ENCODE results near the gene LRRFIP1. TPM values are rescaled to one million over a fixed set of nuclear protein-coding genes. Genes with fewer than 3 reads are reported as not detected.

Gene LRRFIP1
- polyA plus RNA-seq, 1 of the 3 experiments (the other 2 are of a cell fraction) = 47.3 TPM

- H3K4me2 ChIP-seq = no peak overlapping the region
- no peaks in the 10 kb centered on the region for H3K9me3 ChIP-seq
- ChIA-PET CTCF (interaction anchor here (0.9 to 2.0 kb wide), 3 partner anchors 11 to 52 kb away, joined by 3 to 4 read pairs (median 3); no protein-coding TSS in a partner anchor), POLR2A (no interaction called here)
- no peak overlapping the region for H3K9ac ChIP-seq
- H3F3A ChIP-seq (replicated peaks; ENCODE audit: insufficient read depth) = peaks cover 5% of the 10 kb centered on the region
- H3K79me2 ChIP-seq (ENCODE audit: insufficient read depth) = peaks cover 16% of the 10 kb centered on the region
- peaks cover 8 to 14% of the 10 kb centered on the region in 2 experiments; a peak in 3 of 4 replicates for H3K4me1 ChIP-seq (ENCODE audit: control insufficient read depth in 1 of 2, insufficient read depth in 2 of 2, low read depth in 1 of 2, low read length in 1 of 2)
- no peak overlapping the region for H3K27ac ChIP-seq (ENCODE audit: low read depth in 2 of 2, low read length in 1 of 2)
- no peak for TF ChIP-seq NFIC (IDR thresholded peaks at IDR 0.05; ENCODE audit: borderline replicate concordance)
- TF ChIP-seq CHD2 (IDR thresholded peaks at IDR 0.05; ENCODE audit: low read length, partially characterized antibody) = no peak
- TF ChIP-seq NRF1 (IDR thresholded peaks at IDR 0.05; ENCODE audit: low read depth, low read length) = no peak
- no peak for TF ChIP-seq RCOR1 (IDR thresholded peaks at IDR 0.05; ENCODE audit: low read length)
- no peak for TF ChIP-seq MAX (IDR thresholded peaks at IDR 0.05; ENCODE audit: low read depth)
- TF ChIP-seq RXRA (IDR thresholded peaks at IDR 0.05; ENCODE audit: borderline replicate concordance, low read depth) = no peak
- TF ChIP-seq YY1 (IDR thresholded peaks at IDR 0.05; ENCODE audit: low read depth) = no peak
- no peak for TF ChIP-seq GATA2 (CRISPR knock-in tag; IDR thresholded peaks at IDR 0.05)
- no peak for TF ChIP-seq EP300 (IDR thresholded peaks at IDR 0.05; ENCODE audit: borderline replicate concordance in 1 of 2, low read depth in 1 of 2, low read length in 1 of 2)
- no peak for TF ChIP-seq SMC3 (IDR thresholded peaks at IDR 0.05; ENCODE audit: low read depth, low read length)
- TF ChIP-seq CTCF (IDR thresholded peaks at IDR 0.05) = no peak
- no peak for TF ChIP-seq TEAD4 (IDR thresholded peaks at IDR 0.05; ENCODE audit: borderline replicate concordance, insufficient read depth)
- TF ChIP-seq EZH2phosphoT487 (IDR thresholded peaks at IDR 0.05; ENCODE audit: borderline replicate concordance, low read depth) = no peak
- no peak for TF ChIP-seq POLR2AphosphoS5 (IDR thresholded peaks at IDR 0.05; ENCODE audit: low read depth, low read length)
- no peak for TF ChIP-seq FOXM1 (IDR thresholded peaks at IDR 0.05; ENCODE audit: low read depth)
- no peak for TF ChIP-seq MEF2A (IDR thresholded peaks at IDR 0.05; ENCODE audit: borderline replicate concordance, low read depth)
- TF ChIP-seq SIN3A (IDR thresholded peaks at IDR 0.05; ENCODE audit: borderline replicate concordance, low read depth, low read length) = no peak
- TF ChIP-seq PBX3 (IDR thresholded peaks at IDR 0.05) = no peak
- no peak for TF ChIP-seq USF1 (IDR thresholded peaks at IDR 0.05; ENCODE audit: borderline replicate concordance, low read depth)
- DNase-seq = no peak
- no peaks in the 10 kb centered on the region for H3K36me3 ChIP-seq (replicated peaks in 1 of 2; ENCODE audit: control insufficient read depth in 1 of 2, insufficient read depth in 2 of 2, low read length in 1 of 2)
- H2AFZ ChIP-seq (ENCODE audit: low read depth) = no peak overlapping the region
- H3K4me3 ChIP-seq (ENCODE audit: low read depth in 2 of 2, low read length in 1 of 2) = no peak overlapping the region
- H4K20me1 ChIP-seq (ENCODE audit: insufficient read depth) = no peaks in the 10 kb centered on the region
- WGBS (ENCODE audit: low lambda C conversion rate) = 90% methylated on average over 5 of the region's 6 CpGs
- no peaks in the 10 kb centered on the region for H3K9me2 ChIP-seq
- no peaks in the 10 kb centered on the region for H3K27me3 ChIP-seq (ENCODE audit: insufficient read depth)
Observed at GRCh38 chr2:237624565-237624964, 2.8 kb upstream of the LRRFIP1 start.

Measured in SK-N-SH (cell line).